Measurements from ENCODE around the gene TJP2.

The TJP2 gene

GRCh38 chr9:69307446-69308205 lies 133.5 kb downstream of the TJP2 start:
- no peak for DNase-seq (ENCODE audit: low read depth)
- no peak for TF ChIP-seq MYC (IDR thresholded peaks at IDR 0.05; ENCODE audit: low read depth, low read length)
- TF ChIP-seq POLR2A (IDR thresholded peaks at IDR 0.05; ENCODE audit: extremely low read depth, insufficient read length): no peak
- no peak for TF ChIP-seq CTCF (IDR thresholded peaks at IDR 0.05; ENCODE audit: low read depth, low read length)
- TF ChIP-seq MAX (IDR thresholded peaks at IDR 0.05; ENCODE audit: low read depth, low read length): no peak
- no peak overlapping the region for H3K4me3 ChIP-seq (ENCODE audit: low read depth, low read length)

- TF ChIP-seq MAX (IDR thresholded peaks at IDR 0.05; ENCODE audit: low read depth, low read length) (no peak), CTCF (IDR thresholded peaks at IDR 0.05; ENCODE audit: low read depth, low read length) (no peak), MYC (IDR thresholded peaks at IDR 0.05; ENCODE audit: low read depth, low read length) (no peak), POLR2A (IDR thresholded peaks at IDR 0.05; ENCODE audit: extremely low read depth, insufficient read length) (no peak)
- no peak for DNase-seq (ENCODE audit: low read depth)
- H3K4me3 ChIP-seq (ENCODE audit: low read depth, low read length): no peak overlapping the region
These were observed 134.3 kb downstream of the TJP2 start for GRCh38 chr9:69308206-69308931.

- TF ChIP-seq CTCF (IDR thresholded peaks at IDR 0.05; ENCODE audit: low read depth, low read length) (no peak), MYC (IDR thresholded peaks at IDR 0.05; ENCODE audit: low read depth, low read length) (no peak), MAX (IDR thresholded peaks at IDR 0.05; ENCODE audit: low read depth, low read length) (no peak), POLR2A (IDR thresholded peaks at IDR 0.05; ENCODE audit: extremely low read depth, insufficient read length) (no peak)
- H3K4me3 ChIP-seq (ENCODE audit: low read depth, low read length): no peak overlapping the region
- no peak for DNase-seq (ENCODE audit: low read depth)
These were observed 139.1 kb downstream of the TJP2 start for GRCh38 chr9:69313175-69313574.

GRCh38 chr9:69314547-69314946 lies 140.5 kb downstream of the TJP2 start:
- no peak for DNase-seq (ENCODE audit: low read depth)
- H3K4me3 ChIP-seq (ENCODE audit: low read depth, low read length): no peak overlapping the region
- TF ChIP-seq MAX (IDR thresholded peaks at IDR 0.05; ENCODE audit: low read depth, low read length): no peak
- TF ChIP-seq MYC (IDR thresholded peaks at IDR 0.05; ENCODE audit: low read depth, low read length): no peak
- no peak for TF ChIP-seq CTCF (IDR thresholded peaks at IDR 0.05; ENCODE audit: low read depth, low read length)
- TF ChIP-seq POLR2A (IDR thresholded peaks at IDR 0.05; ENCODE audit: extremely low read depth, insufficient read length): no peak

- no peak for TF ChIP-seq MAX (IDR thresholded peaks at IDR 0.05; ENCODE audit: low read depth, low read length)
- no peak for TF ChIP-seq CTCF (IDR thresholded peaks at IDR 0.05; ENCODE audit: low read depth, low read length)
- no peak for TF ChIP-seq POLR2A (IDR thresholded peaks at IDR 0.05; ENCODE audit: extremely low read depth, insufficient read length)
- TF ChIP-seq MYC (IDR thresholded peaks at IDR 0.05; ENCODE audit: low read depth, low read length): no peak
- DNase-seq (ENCODE audit: low read depth): no peak
These were observed 143.0 kb downstream of the TJP2 start for GRCh38 chr9:69317081-69317480.

More at GRCh38 chr9:69317081-69317480, 143.0 kb downstream of the TJP2 start:
- H3K4me3 ChIP-seq (ENCODE audit: low read depth, low read length): no peak overlapping the region

Data from NB4 (cell line).